ENCODE results near the gene QRFP. TPM values are rescaled to one million over a fixed set of nuclear protein-coding genes. Genes with fewer than 3 reads are reported as not detected.

The QRFP gene
- total and polyA plus RNA-seq, 2 of the 8 experiments (the other 6 are each of a cell fraction or from before 2014, with no cell fraction given): not detected

DNA sequence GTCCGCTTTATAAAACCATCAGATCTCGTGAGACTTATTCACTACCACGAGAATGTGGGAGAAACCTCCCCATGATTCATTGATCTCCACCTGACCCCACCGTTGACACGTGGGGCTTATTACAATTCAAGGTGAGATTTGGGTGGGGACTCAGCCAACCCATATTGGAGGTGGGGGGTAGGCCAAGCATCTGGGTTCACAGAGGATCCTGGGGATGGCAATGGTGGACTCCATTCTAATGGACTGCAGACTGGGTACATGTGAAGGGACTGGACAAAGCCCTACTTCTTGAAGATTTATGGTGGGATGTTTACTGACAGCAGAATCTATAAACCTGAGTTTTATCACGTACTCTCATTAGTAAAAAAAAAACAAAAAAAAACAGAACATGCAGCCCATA is 15.1 kb downstream of the QRFP start:
- POLR2A ChIA-PET (ENCODE audit: partially characterized antibody): interaction anchor here (1.2 kb wide), 1 partner anchor 12 kb away, joined by 6 read pairs; no protein-coding TSS in a partner anchor
- CTCF ChIA-PET (ENCODE audit: partially characterized antibody): interaction anchor here (1.4 to 2.4 kb wide), 4 partner anchors 10 to 181 kb away, joined by 5 to 21 read pairs (median 12); no protein-coding TSS in a partner anchor
- no peak overlapping the region for H3K56ac ChIP-seq (replicated peaks; ENCODE audit: insufficient read length, low read depth, low read length)
- no peak overlapping the region for H4K8ac ChIP-seq (ENCODE audit: extremely low read depth, insufficient read depth, low read length)
- no peak for DNase-seq (ENCODE audit: low read depth in 1 of 2, low spot score in 2 of 2)
- H3K4me1 ChIP-seq (replicated peaks in 1 of 4; ENCODE audit: control insufficient read depth in 3 of 4, insufficient read depth in 4 of 4, low read length in 3 of 4): no peaks in the 10 kb centered on the region
- H3K23me2 ChIP-seq (ENCODE audit: low read depth, low read length): no peaks in the 10 kb centered on the region
- no peak overlapping the region for H3K23ac ChIP-seq (ENCODE audit: insufficient read length)
- H3K9ac ChIP-seq (replicated peaks in 1 of 4; ENCODE audit: extremely low read depth in 1 of 4, low read depth in 3 of 4, low read length in 3 of 4): no peak overlapping the region
- 0 out of 2 replicates have a peak, but pooled peaks cover 3% of the 10 kb centered on the region for H3K79me1 ChIP-seq (ENCODE audit: low read depth, low read length)
- H2BK12ac ChIP-seq (ENCODE audit: low read depth, low read length): no peak overlapping the region
- H2BK120ac ChIP-seq (replicated peaks; ENCODE audit: low read depth, low read length): no peak overlapping the region
- H3K27me3 ChIP-seq (replicated peaks in 1 of 4; ENCODE audit: control insufficient read depth in 3 of 4, extremely low read depth in 1 of 4, insufficient read depth in 3 of 4, low read length in 3 of 4): no peaks in the 10 kb centered on the region
- 99% methylated on average over 6 of the region's 6 CpGs; no CpG with 5 or more reads in 1 of the 2 experiments for WGBS, 2 experiments (ENCODE audit: extremely low coverage in 1 of 2, insufficient coverage in 1 of 2, insufficient read length in 1 of 2, insufficient replicate concordance in 2 of 2, low coverage in 1 of 2, low lambda C conversion rate in 2 of 2, missing lambda C conversion rate in 1 of 2)
- H4K5ac ChIP-seq (ENCODE audit: insufficient read length, low read depth, low read length): no peak overlapping the region
- H3K4me3 ChIP-seq (ENCODE audit: extremely low read depth in 1 of 4, insufficient read depth in 2 of 4, low read depth in 3 of 4, low read length in 4 of 4): no peak overlapping the region
- H2BK5ac ChIP-seq (ENCODE audit: low read depth, low read length): no peak overlapping the region
- H3K27ac ChIP-seq (ENCODE audit: low read depth, low read length): no peak overlapping the region
- peaks cover 42 to 88% (median 70%) of the 10 kb centered on the region in 4 experiments for H3K36me3 ChIP-seq (ENCODE audit: control insufficient read depth in 2 of 4, insufficient read depth in 4 of 4, low read length in 3 of 4)
- peaks cover 1 to 12% of the 10 kb centered on the region in 2 experiments for H4K20me1 ChIP-seq (replicated peaks in 1 of 2; ENCODE audit: control insufficient read depth in 1 of 2, insufficient read depth in 2 of 2, low read length in 2 of 2)
- H3K14ac ChIP-seq (ENCODE audit: insufficient read length): no peak overlapping the region
- no peak overlapping the region for H3K4ac ChIP-seq (replicated peaks; ENCODE audit: insufficient read length, low read depth, low read length)
- H3K4me2 ChIP-seq (ENCODE audit: insufficient read depth in 1 of 2, low read depth in 2 of 2, low read length in 2 of 2): no peak overlapping the region
- no peak overlapping the region for H3K18ac ChIP-seq (ENCODE audit: extremely low read depth, low read length)
- FAIRE-seq: no peak
- H2BK15ac ChIP-seq (ENCODE audit: low read length): no peak overlapping the region
- no peak overlapping the region for H2AK5ac ChIP-seq (ENCODE audit: low read depth, low read length)
- H3K79me2 ChIP-seq (ENCODE audit: control insufficient read depth in 1 of 2, insufficient read depth in 2 of 2, low read length in 2 of 2): no peaks in the 10 kb centered on the region
- H2BK20ac ChIP-seq (ENCODE audit: low read length): no peak overlapping the region
- H3K9me3 ChIP-seq (ENCODE audit: insufficient read depth in 2 of 2, low read depth in 1 of 2, low read length in 1 of 2): no peaks in the 10 kb centered on the region
- H2AFZ ChIP-seq (ENCODE audit: low read length): no peak overlapping the region
- H4K91ac ChIP-seq (replicated peaks; ENCODE audit: insufficient read length, low read length): no peak overlapping the region
- no peak for TF ChIP-seq NRF1 (IDR thresholded peaks at IDR 0.05; ENCODE audit: low read depth, low read length)
- TF ChIP-seq TAF7 (optimal IDR thresholded peaks at IDR 0.05; ENCODE audit: borderline replicate concordance, low read depth, low read length): no peak
- no peak for TF ChIP-seq POLR2A (IDR thresholded peaks at IDR 0.05; ENCODE audit: control extremely low read depth in 1 of 2, low read depth in 2 of 2, low read length in 2 of 2)
- no peak for TF ChIP-seq MAFK (IDR thresholded peaks at IDR 0.05; ENCODE audit: low read depth, low read length)
- no peak for TF ChIP-seq CBX5 (IDR thresholded peaks at IDR 0.05; ENCODE audit: low read depth, low read length)
- TF ChIP-seq RXRA (IDR thresholded peaks at IDR 0.05; ENCODE audit: insufficient read depth, low read depth, low read length): no peak
- no peak for TF ChIP-seq EGR1 (IDR thresholded peaks at IDR 0.05; ENCODE audit: borderline replicate concordance, low read depth, low read length)
- TF ChIP-seq TBP (IDR thresholded peaks at IDR 0.05; ENCODE audit: low read depth, low read length): no peak
- no peak for TF ChIP-seq POLR2AphosphoS5 (IDR thresholded peaks at IDR 0.05; ENCODE audit: low read depth, low read length)
- no peak for TF ChIP-seq JUN (IDR thresholded peaks at IDR 0.05; ENCODE audit: low read depth, low read length)
- TF ChIP-seq SRF (IDR thresholded peaks at IDR 0.05; ENCODE audit: low read depth, low read length): no peak
- TF ChIP-seq, protein P1, sequence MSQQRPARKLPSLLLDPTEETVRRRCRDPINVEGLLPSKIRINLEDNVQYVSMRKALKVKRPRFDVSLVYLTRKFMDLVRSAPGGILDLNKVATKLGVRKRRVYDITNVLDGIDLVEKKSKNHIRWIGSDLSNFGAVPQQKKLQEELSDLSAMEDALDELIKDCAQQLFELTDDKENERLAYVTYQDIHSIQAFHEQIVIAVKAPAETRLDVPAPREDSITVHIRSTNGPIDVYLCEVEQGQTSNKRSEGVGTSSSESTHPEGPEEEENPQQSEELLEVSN (IDR thresholded peaks at IDR 0.05): no peak
- TF ChIP-seq HDAC2 (IDR thresholded peaks at IDR 0.05; ENCODE audit: borderline replicate concordance in 1 of 2, low read depth in 2 of 2, low read length in 2 of 2): no peak
- no peak for TF ChIP-seq SAP30 (IDR thresholded peaks at IDR 0.05; ENCODE audit: insufficient read depth, insufficient replicate concordance, low read length)

Measured in H1 (cell line).